Measurements from ENCODE around the gene TACR2. TPM values are rescaled to one million over a fixed set of nuclear protein-coding genes. Genes with fewer than 3 reads are reported as not detected.

The TACR2 gene
- total and polyA plus RNA-seq, 2 of the 13 experiments (the other 11 are each of a cell fraction or from before 2014, with no cell fraction given), result 0.04 TPM; not detected in 1

DNA sequence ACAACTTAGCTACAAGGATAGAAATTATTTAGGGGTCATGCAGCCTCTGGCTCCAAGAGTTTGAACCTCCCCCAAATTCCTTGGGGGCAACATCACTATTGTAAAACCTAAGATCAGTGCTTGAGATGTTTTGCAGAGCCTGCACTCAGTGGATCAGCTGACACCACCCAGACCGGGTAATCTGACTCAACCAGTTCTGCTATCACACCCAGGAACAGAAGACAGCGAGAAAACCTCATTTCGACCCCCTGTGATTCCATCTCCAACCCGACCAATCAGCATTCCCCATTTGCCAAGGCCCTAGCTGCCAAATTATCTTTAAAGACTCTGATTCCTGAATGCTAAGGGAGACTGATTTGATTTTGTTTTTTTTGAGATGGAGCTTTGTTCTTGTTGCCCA lies 5.2 kb downstream of the TACR2 start:
- 0% methylated on average over 4 of the region's 4 CpGs for WGBS (ENCODE audit: low lambda C conversion rate)
- no TSS peak for BruUV-seq (replicated peaks)
- FAIRE-seq (no peak), ATAC-seq (no peak), DNase-seq (ENCODE audit: low spot score) (no peak)
- POLR2A ChIA-PET, result no interaction called here
- intact Hi-C loops (cut with micrococcal nuclease; ENCODE audit: unreplicated experiment) (no loop called here), in situ Hi-C loops (cut with HindIII; ENCODE audit: extremely low pct_ligation_motif_present, low pct_unique_long_range_greater_than_20kb) (no loop called here)
- peaks cover 15% of the 10 kb centered on the region for H3K4me1 ChIP-seq (ENCODE audit: insufficient read depth, low read length)
- H2AFZ ChIP-seq (ENCODE audit: low read length), result no peak overlapping the region
- CTCF ChIA-PET (ENCODE audit: low intra/inter-chr PET ratio, low total read pairs), result no interaction called here
- H3K79me2 ChIP-seq (ENCODE audit: insufficient read depth, low read length), result no peaks in the 10 kb centered on the region
- no peak overlapping the region for H3K27ac ChIP-seq (ENCODE audit: extremely low read length, insufficient read depth, low read length)
- TF ChIP-seq PCBP2 (optimal IDR thresholded peaks at IDR 0.05; ENCODE audit: low read depth, low read length, poor library complexity, severe bottlenecking) (no peak), CEBPG (CRISPR knock-in tag; IDR thresholded peaks at IDR 0.05) (no peak), CHD2 (IDR thresholded peaks at IDR 0.05; ENCODE audit: low read depth, low read length) (no peak), REXO4 (CRISPR knock-in tag; IDR thresholded peaks at IDR 0.05; ENCODE audit: borderline replicate concordance) (no peak), ZFP36 (IDR thresholded peaks at IDR 0.05; ENCODE audit: borderline replicate concordance, low read depth, low read length, partially characterized antibody) (no peak), ZSCAN31 (CRISPR knock-in tag; IDR thresholded peaks at IDR 0.05; ENCODE audit: low read depth) (no peak), ZNF567 (CRISPR knock-in tag; IDR thresholded peaks at IDR 0.05; ENCODE audit: borderline replicate concordance) (no peak), ZNF44 (CRISPR knock-in tag; IDR thresholded peaks at IDR 0.05) (no peak)
- TF ChIP-seq, protein P1, sequence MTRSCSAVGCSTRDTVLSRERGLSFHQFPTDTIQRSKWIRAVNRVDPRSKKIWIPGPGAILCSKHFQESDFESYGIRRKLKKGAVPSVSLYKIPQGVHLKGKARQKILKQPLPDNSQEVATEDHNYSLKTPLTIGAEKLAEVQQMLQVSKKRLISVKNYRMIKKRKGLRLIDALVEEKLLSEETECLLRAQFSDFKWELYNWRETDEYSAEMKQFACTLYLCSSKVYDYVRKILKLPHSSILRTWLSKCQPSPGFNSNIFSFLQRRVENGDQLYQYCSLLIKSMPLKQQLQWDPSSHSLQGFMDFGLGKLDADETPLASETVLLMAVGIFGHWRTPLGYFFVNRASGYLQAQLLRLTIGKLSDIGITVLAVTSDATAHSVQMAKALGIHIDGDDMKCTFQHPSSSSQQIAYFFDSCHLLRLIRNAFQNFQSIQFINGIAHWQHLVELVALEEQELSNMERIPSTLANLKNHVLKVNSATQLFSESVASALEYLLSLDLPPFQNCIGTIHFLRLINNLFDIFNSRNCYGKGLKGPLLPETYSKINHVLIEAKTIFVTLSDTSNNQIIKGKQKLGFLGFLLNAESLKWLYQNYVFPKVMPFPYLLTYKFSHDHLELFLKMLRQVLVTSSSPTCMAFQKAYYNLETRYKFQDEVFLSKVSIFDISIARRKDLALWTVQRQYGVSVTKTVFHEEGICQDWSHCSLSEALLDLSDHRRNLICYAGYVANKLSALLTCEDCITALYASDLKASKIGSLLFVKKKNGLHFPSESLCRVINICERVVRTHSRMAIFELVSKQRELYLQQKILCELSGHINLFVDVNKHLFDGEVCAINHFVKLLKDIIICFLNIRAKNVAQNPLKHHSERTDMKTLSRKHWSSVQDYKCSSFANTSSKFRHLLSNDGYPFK (CRISPR knock-in tag; IDR thresholded peaks at IDR 0.05; ENCODE audit: borderline replicate concordance), result no peak
- TF ChIP-seq, protein P2, sequence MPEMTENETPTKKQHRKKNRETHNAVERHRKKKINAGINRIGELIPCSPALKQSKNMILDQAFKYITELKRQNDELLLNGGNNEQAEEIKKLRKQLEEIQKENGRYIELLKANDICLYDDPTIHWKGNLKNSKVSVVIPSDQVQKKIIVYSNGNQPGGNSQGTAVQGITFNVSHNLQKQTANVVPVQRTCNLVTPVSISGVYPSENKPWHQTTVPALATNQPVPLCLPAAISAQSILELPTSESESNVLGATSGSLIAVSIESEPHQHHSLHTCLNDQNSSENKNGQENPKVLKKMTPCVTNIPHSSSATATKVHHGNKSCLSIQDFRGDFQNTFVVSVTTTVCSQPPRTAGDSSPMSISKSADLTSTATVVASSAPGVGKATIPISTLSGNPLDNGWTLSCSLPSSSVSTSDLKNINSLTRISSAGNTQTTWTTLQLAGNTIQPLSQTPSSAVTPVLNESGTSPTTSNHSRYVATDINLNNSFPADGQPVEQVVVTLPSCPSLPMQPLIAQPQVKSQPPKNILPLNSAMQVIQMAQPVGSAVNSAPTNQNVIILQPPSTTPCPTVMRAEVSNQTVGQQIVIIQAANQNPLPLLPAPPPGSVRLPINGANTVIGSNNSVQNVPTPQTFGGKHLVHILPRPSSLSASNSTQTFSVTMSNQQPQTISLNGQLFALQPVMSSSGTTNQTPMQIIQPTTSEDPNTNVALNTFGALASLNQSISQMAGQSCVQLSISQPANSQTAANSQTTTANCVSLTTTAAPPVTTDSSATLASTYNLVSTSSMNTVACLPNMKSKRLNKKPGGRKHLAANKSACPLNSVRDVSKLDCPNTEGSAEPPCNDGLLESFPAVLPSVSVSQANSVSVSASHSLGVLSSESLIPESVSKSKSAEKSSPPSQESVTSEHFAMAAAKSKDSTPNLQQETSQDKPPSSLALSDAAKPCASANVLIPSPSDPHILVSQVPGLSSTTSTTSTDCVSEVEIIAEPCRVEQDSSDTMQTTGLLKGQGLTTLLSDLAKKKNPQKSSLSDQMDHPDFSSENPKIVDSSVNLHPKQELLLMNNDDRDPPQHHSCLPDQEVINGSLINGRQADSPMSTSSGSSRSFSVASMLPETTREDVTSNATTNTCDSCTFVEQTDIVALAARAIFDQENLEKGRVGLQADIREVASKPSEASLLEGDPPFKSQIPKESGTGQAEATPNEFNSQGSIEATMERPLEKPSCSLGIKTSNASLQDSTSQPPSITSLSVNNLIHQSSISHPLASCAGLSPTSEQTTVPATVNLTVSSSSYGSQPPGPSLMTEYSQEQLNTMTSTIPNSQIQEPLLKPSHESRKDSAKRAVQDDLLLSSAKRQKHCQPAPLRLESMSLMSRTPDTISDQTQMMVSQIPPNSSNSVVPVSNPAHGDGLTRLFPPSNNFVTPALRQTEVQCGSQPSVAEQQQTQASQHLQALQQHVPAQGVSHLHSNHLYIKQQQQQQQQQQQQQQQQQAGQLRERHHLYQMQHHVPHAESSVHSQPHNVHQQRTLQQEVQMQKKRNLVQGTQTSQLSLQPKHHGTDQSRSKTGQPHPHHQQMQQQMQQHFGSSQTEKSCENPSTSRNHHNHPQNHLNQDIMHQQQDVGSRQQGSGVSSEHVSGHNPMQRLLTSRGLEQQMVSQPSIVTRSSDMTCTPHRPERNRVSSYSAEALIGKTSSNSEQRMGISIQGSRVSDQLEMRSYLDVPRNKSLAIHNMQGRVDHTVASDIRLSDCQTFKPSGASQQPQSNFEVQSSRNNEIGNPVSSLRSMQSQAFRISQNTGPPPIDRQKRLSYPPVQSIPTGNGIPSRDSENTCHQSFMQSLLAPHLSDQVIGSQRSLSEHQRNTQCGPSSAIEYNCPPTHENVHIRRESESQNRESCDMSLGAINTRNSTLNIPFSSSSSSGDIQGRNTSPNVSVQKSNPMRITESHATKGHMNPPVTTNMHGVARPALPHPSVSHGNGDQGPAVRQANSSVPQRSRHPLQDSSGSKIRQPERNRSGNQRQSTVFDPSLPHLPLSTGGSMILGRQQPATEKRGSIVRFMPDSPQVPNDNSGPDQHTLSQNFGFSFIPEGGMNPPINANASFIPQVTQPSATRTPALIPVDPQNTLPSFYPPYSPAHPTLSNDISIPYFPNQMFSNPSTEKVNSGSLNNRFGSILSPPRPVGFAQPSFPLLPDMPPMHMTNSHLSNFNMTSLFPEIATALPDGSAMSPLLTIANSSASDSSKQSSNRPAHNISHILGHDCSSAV (CRISPR knock-in tag; IDR thresholded peaks at IDR 0.05; ENCODE audit: borderline replicate concordance), result no peak
- TF ChIP-seq, protein P3, sequence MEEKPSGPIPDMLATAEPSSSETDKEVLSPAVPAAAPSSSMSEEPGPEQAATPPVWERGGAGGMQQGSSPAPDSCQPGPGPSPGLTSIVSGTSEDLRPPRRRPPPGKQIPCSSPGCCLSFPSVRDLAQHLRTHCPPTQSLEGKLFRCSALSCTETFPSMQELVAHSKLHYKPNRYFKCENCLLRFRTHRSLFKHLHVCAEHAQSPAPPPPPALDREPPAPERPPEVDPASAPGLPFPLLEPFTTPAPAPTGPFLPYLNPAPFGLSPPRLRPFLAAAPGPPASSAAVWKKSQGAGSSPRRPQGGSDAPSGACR (CRISPR knock-in tag; IDR thresholded peaks at IDR 0.05), result no peak
- H3K36me3 ChIP-seq (replicated peaks in 1 of 2; ENCODE audit: control insufficient read depth in 1 of 2, insufficient read depth in 2 of 2, low read length in 2 of 2), result no peaks in the 10 kb centered on the region
- H4K20me1 ChIP-seq (ENCODE audit: insufficient read depth, low read length), result no peaks in the 10 kb centered on the region
- H3K4me2 ChIP-seq (ENCODE audit: low read depth, low read length), result no peak overlapping the region
- H3K4me3 ChIP-seq (replicated peaks in 1 of 3; ENCODE audit: insufficient read depth in 1 of 3, low read depth in 2 of 3, low read length in 3 of 3), result no peak overlapping the region
- no peaks in the 10 kb centered on the region for H3K9me3 ChIP-seq (ENCODE audit: low read length)
- no peaks in the 10 kb centered on the region for H3K27me3 ChIP-seq (ENCODE audit: control insufficient read depth in 1 of 2, insufficient read depth in 2 of 2, low read length in 2 of 2)
- H3K9ac ChIP-seq (ENCODE audit: insufficient read depth, low read depth, low read length), result no peak overlapping the region

All from HepG2 (cell line).